WTC11 (cell line): ENCODE measurements around the gene MLH3. TPM values are rescaled to one million over a fixed set of nuclear protein-coding genes. Genes with fewer than 3 reads are reported as not detected.
A peak's percentile ranks its signal among the peaks of the same experiment; 100 is the strongest.

Source experiments
- ATAC-seq: fragments of 200-7000 bp; cut with Tn5 transposase; 2 replicates; pipeline ENCODE4 v1.10.0; 2021; ENCODE audit warnings: mild to moderate bottlenecking, moderate library complexity
- CTCF ChIA-PET: fragments of 300-600 bp; sonication (Branson Sonifier 250); formaldehyde crosslinking; loops from one replicate; lab custom pipeline; 2021; ENCODE audit warnings: antibody characterized with exemption; lab: Charles Lee
- POLR2A ChIA-PET: fragments of 350-600 bp; sonication (Branson Sonifier 250); formaldehyde crosslinking; loops from one replicate; lab custom pipeline; 2021; ENCODE audit warnings: antibody characterized with exemption; lab: Charles Lee
- DNase-seq: peaks from one replicate; pipeline ENCODE4 v3.0.0; 2021; ENCODE audit warnings: low spot score
- H3K27ac Mint-ChIP-seq: 2 replicates; pipeline ENCODE4 v1.8.0; 2021; ENCODE audit warnings: mixed read lengths
- H3K27me3 Mint-ChIP-seq: 2 replicates; pipeline ENCODE4 v1.8.0; 2021; ENCODE audit warnings: low read depth, mild to moderate bottlenecking, moderate library complexity, mixed read lengths
- H3K36me3 Mint-ChIP-seq: 2 replicates; pipeline ENCODE4 v1.8.0; 2021; ENCODE audit warnings: mixed read lengths
- H3K4me1 Mint-ChIP-seq: 2 replicates; pipeline ENCODE4 v1.8.0; 2022; ENCODE audit warnings: mixed read lengths
- H3K4me3 Mint-ChIP-seq: 2 replicates; pipeline ENCODE4 v1.8.0; 2021; ENCODE audit warnings: mild to moderate bottlenecking, moderate library complexity, mixed read lengths
- H3K9me3 Mint-ChIP-seq: 2 replicates; pipeline ENCODE4 v1.8.0; 2021; ENCODE audit warnings: mixed read lengths
- CBFB ChIP-seq: sonication (generic); formaldehyde crosslinking; IDR thresholded peaks from 2 replicates; pipeline ENCODE4 v1.8.1; 2022; ENCODE audit warnings: mild to moderate bottlenecking, low read depth, missing genetic modification reagents
- CREM ChIP-seq: sonication (generic); formaldehyde crosslinking; IDR thresholded peaks from 2 replicates; pipeline ENCODE4 v1.8.1; 2022; ENCODE audit warnings: mild to moderate bottlenecking, missing genetic modification reagents, moderate library complexity
- ESRRA ChIP-seq: sonication (generic); formaldehyde crosslinking; IDR thresholded peaks from 2 replicates; pipeline ENCODE4 v1.8.1; 2022; ENCODE audit warnings: mild to moderate bottlenecking, missing genetic modification reagents, borderline replicate concordance
- GABPB1 ChIP-seq: sonication (generic); formaldehyde crosslinking; IDR thresholded peaks from 2 replicates; pipeline ENCODE4 v1.8.1; 2023; ENCODE audit warnings: mild to moderate bottlenecking, missing genetic modification reagents
- HMGA2 ChIP-seq: fragments of 250-450 bp; sonication (Bioruptor Pico); IDR thresholded peaks from 2 replicates; pipeline ENCODE4 v1.4.0; 2021; ENCODE audit warnings: mild to moderate bottlenecking, moderate library complexity
- IRF2 ChIP-seq: sonication (generic); formaldehyde crosslinking; IDR thresholded peaks from 2 replicates; pipeline ENCODE4 v1.8.0; 2022; ENCODE audit warnings: low read depth, missing genetic modification reagents, borderline replicate concordance
- JAZF1 ChIP-seq: fragments of 250-450 bp; sonication (Bioruptor Pico); IDR thresholded peaks from 2 replicates; pipeline ENCODE4 v1.9.0; 2021; ENCODE audit warnings: moderate library complexity, mild to moderate bottlenecking, inconsistent platforms
- NR3C1 ChIP-seq: sonication (generic); formaldehyde crosslinking; conservative IDR thresholded peaks from 2 replicates; pipeline ENCODE4 v1.8.1; 2023; ENCODE audit warnings: low read depth, mild to moderate bottlenecking, missing genetic modification reagents
- OVOL2 ChIP-seq: fragments of 250-450 bp; sonication (Bioruptor Pico); IDR thresholded peaks from 2 replicates; pipeline ENCODE4 v1.9.0; 2021; ENCODE audit warnings: mild to moderate bottlenecking, borderline replicate concordance
- PRDM15 ChIP-seq: sonication (generic); formaldehyde crosslinking; IDR thresholded peaks from 2 replicates; pipeline ENCODE4 v1.8.0; 2022; ENCODE audit warnings: missing genetic modification reagents
- ZBTB21 ChIP-seq: sonication (generic); formaldehyde crosslinking; IDR thresholded peaks from 2 replicates; pipeline ENCODE4 v1.8.1; 2023; ENCODE audit warnings: mild to moderate bottlenecking, missing genetic modification reagents, borderline replicate concordance
- ZNF121 ChIP-seq: sonication (generic); formaldehyde crosslinking; IDR thresholded peaks from 2 replicates; pipeline ENCODE4 v1.8.0; 2023; ENCODE audit warnings: missing genetic modification reagents
- ZNF138 ChIP-seq: sonication (generic); formaldehyde crosslinking; conservative IDR thresholded peaks from 2 replicates; pipeline ENCODE4 v1.8.1; 2022; ENCODE audit warnings: mild to moderate bottlenecking, moderate library complexity, missing genetic modification reagents
- ZNF423 ChIP-seq: fragments of 250-450 bp; sonication (Bioruptor Pico); IDR thresholded peaks from 2 replicates; pipeline ENCODE4 v2.1.2; 2022; ENCODE audit warnings: mild to moderate bottlenecking, moderate library complexity
- ZNF425 ChIP-seq: fragments of 250-450 bp; sonication (Bioruptor Pico); conservative IDR thresholded peaks from 2 replicates; pipeline ENCODE4 v1.9.0; 2021; ENCODE audit warnings: mild to moderate bottlenecking
- total RNA-seq: library from RNA; stranded (reverse); gene quantifications from 3 replicates; pipeline ENCODE4 v1.2.3, GENCODE V29; 2021
- TF ChIP-seq, protein P1 (sequence below): fragments of 250-450 bp; sonication (Bioruptor Pico); IDR thresholded peaks from 2 replicates; pipeline ENCODE4 v1.9.0; 2021; ENCODE audit warnings: moderate library complexity, mild to moderate bottlenecking, inconsistent platforms, borderline replicate concordance
- TF ChIP-seq, protein P2 (sequence below): sonication (generic); formaldehyde crosslinking; IDR thresholded peaks from 2 replicates; pipeline ENCODE4 v1.8.1; 2022; ENCODE audit warnings: missing genetic modification reagents, borderline replicate concordance
- TF ChIP-seq, protein P3 (sequence below): sonication (generic); formaldehyde crosslinking; IDR thresholded peaks from 2 replicates; pipeline ENCODE4 v1.8.1; 2023; ENCODE audit warnings: mild to moderate bottlenecking, missing genetic modification reagents
- TF ChIP-seq, protein P4 (sequence below): sonication (generic); formaldehyde crosslinking; IDR thresholded peaks from 2 replicates; pipeline ENCODE4 v1.8.0; 2022; ENCODE audit warnings: mild to moderate bottlenecking, missing genetic modification reagents

MLH3 gene
- total RNA-seq, 1 experiment from 2014 or later, result 16.7 TPM

GRCh38 chr14:74981462-74981782, 69.8 kb downstream of the MLH3 start:
- Mint-ChIP-seq H3K9me3 (no peaks in the 10 kb centered on the region), H3K27me3 (no peaks in the 10 kb centered on the region; the same call in 1 of the 2 replicates), H3K27ac (no peak overlapping the region), H3K36me3 (no peaks in the 10 kb centered on the region), H3K4me1 (peaks cover 34% of the 10 kb centered on the region), H3K4me3 (no peak overlapping the region)
- no peak for DNase-seq
- TF ChIP-seq NR3C1 (CRISPR knock-in tag), result no peak
- no peak for TF ChIP-seq PRDM15 (CRISPR knock-in tag)
- TF ChIP-seq CBFB (CRISPR knock-in tag), result no peak
- ATAC-seq, result no peak
- ChIA-PET POLR2A (interaction anchor here (1.2 kb wide), 1 partner anchor 21 kb away, joined by 8 read pairs; no protein-coding TSS in a partner anchor), CTCF (interaction anchor here (0.6 to 5.4 kb wide), 11 partner anchors 16 to 121 kb away, joined by 3 to 53 read pairs (median 4); partner anchors contain the start of genes PGF, RPS6KL1 and ZC2HC1C)

DNA sequence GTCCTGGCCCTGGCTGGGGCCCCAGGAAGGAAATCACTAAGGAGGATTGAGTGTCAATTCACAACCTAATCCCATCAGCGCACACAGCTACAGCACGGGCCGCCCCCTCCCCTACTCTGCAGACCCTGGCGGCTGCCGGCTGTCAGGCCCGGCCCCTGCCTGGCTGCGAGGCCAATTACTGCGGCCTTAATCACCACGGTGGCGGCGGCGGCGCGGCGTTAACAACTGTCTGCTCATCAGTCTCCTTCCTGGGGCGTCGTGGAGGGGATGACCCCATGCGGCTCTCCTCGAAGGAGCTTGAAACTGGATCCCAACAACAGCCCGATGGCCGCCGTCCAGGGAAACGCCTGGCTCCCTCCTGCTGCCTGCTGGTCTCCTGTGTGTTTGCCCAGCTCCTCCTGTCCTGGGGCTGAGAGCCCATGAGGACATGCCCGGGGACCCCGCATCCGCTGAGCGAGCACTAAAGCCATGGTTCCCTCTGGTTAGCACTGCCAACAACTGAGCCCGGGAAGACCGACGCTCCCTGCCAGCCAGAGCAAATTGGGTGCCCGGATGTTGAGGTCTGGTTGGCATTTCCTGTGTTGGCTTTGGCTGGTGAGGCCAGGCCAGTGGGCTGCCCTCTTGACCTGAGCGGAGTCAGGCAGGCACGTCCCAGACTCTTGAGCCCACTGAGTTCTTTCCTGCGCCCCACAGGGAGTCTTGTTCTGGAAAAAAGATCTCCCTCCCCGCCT, 70.4 kb downstream of the MLH3 start:
- POLR2A ChIA-PET, result interaction anchor here (1.2 kb wide), 1 partner anchor 21 kb away, joined by 8 read pairs; no protein-coding TSS in a partner anchor
- H3K4me3 Mint-ChIP-seq, result no peak overlapping the region

DNA sequence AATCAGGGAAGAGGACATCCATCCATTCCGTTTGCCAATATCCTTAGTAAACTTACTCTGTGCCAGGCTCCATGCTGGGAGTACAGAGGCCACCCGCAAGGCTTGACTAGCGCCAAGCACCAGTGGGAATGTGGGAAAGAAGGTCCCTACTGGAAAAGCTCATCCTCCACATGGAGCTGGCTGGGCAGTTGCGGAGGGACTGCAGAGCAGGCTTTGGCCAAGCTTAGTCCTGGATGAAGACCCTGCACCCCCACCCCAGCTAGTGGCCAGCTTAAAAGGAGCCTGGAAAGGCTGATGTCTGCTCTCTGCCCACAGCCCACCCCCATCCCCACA, 70.9 kb downstream of the MLH3 start:
- no peak overlapping the region for H3K4me3 Mint-ChIP-seq
- no peaks in the 10 kb centered on the region for H3K36me3 Mint-ChIP-seq
- no peak for ATAC-seq
- POLR2A ChIA-PET, result interaction anchor here (1.2 kb wide), 1 partner anchor 22 kb away, joined by 8 read pairs; no protein-coding TSS in a partner anchor
- no peak for DNase-seq
- no peak overlapping the region for H3K27ac Mint-ChIP-seq
- H3K27me3 Mint-ChIP-seq, result no peaks in the 10 kb centered on the region; the same call in 1 of the 2 replicates
- CTCF ChIA-PET, result interaction anchor here (0.8 to 5.4 kb wide), 11 partner anchors 8 to 119 kb away, joined by 3 to 53 read pairs (median 4); partner anchors contain the start of genes PGF, RPS6KL1 and ZC2HC1C
- H3K4me1 Mint-ChIP-seq, result peaks cover 34% of the 10 kb centered on the region
- no peaks in the 10 kb centered on the region for H3K9me3 Mint-ChIP-seq
- TF ChIP-seq IRF2 (CRISPR knock-in tag) (no peak), HMGA2 (CRISPR knock-in tag) (no peak), ZNF138 (CRISPR knock-in tag) (no peak), CREM (CRISPR knock-in tag) (no peak), JAZF1 (CRISPR knock-in tag) (no peak), ZNF425 (CRISPR knock-in tag) (no peak), OVOL2 (no peak), GABPB1 (no peak), ZBTB21 (CRISPR knock-in tag) (no peak), ZNF423 (CRISPR knock-in tag) (no peak)
- TF ChIP-seq, protein P1, sequence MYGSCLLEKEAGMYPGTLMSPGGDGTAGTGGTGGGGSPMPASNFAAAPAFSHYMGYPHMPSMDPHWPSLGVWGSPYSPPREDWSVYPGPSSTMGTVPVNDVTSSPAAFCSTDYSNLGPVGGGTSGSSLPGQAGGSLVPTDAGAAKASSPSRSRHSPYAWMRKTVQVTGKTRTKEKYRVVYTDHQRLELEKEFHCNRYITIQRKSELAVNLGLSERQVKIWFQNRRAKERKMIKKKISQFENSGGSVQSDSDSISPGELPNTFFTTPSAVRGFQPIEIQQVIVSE, result no peak
- TF ChIP-seq, protein P2, sequence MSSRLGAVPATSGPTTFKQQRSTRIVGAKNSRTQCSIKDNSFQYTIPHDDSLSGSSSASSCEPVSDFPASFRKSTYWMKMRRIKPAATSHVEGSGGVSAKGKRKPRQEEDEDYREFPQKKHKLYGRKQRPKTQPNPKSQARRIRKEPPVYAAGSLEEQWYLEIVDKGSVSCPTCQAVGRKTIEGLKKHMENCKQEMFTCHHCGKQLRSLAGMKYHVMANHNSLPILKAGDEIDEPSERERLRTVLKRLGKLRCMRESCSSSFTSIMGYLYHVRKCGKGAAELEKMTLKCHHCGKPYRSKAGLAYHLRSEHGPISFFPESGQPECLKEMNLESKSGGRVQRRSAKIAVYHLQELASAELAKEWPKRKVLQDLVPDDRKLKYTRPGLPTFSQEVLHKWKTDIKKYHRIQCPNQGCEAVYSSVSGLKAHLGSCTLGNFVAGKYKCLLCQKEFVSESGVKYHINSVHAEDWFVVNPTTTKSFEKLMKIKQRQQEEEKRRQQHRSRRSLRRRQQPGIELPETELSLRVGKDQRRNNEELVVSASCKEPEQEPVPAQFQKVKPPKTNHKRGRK (CRISPR knock-in tag), result no peak
- TF ChIP-seq, protein P3, sequence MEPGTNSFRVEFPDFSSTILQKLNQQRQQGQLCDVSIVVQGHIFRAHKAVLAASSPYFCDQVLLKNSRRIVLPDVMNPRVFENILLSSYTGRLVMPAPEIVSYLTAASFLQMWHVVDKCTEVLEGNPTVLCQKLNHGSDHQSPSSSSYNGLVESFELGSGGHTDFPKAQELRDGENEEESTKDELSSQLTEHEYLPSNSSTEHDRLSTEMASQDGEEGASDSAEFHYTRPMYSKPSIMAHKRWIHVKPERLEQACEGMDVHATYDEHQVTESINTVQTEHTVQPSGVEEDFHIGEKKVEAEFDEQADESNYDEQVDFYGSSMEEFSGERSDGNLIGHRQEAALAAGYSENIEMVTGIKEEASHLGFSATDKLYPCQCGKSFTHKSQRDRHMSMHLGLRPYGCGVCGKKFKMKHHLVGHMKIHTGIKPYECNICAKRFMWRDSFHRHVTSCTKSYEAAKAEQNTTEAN (CRISPR knock-in tag), result no peak

More for the DNA sequence above, 70.4 kb downstream of the MLH3 start:
- CTCF ChIA-PET, result interaction anchor here (0.6 to 5.4 kb wide), 14 partner anchors 8 to 120 kb away, joined by 3 to 53 read pairs (median 4); partner anchors contain the start of genes PGF, RPS6KL1 and ZC2HC1C
- H3K9me3 Mint-ChIP-seq, result no peaks in the 10 kb centered on the region
- DNase-seq, result peak; percentile 55
- no peak overlapping the region for H3K27ac Mint-ChIP-seq
- TF ChIP-seq ESRRA (no peak), IRF2 (CRISPR knock-in tag) (no peak), ZNF121 (CRISPR knock-in tag) (no peak)
- TF ChIP-seq, protein P4, sequence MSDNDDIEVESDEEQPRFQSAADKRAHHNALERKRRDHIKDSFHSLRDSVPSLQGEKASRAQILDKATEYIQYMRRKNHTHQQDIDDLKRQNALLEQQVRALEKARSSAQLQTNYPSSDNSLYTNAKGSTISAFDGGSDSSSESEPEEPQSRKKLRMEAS (CRISPR knock-in tag), result peak; percentile 63; the same call in 1 of the 2 replicates
- TF ChIP-seq, all 79 proteins: peak for 1
- peak; percentile 49 for ATAC-seq
- H3K4me1 Mint-ChIP-seq, result peaks cover 34% of the 10 kb centered on the region
- H3K27me3 Mint-ChIP-seq, result no peaks in the 10 kb centered on the region; the same call in 1 of the 2 replicates
- H3K36me3 Mint-ChIP-seq, result no peaks in the 10 kb centered on the region
